ENCODE measurements around the gene OVCA2. TPM values are rescaled to one million over a fixed set of nuclear protein-coding genes. Genes with fewer than 3 reads are reported as not detected.

OVCA2 gene
- total RNA-seq, 1 experiment from 2014 or later: 24.6 TPM

GRCh38 chr17:2023256-2023655, 18.6 kb upstream of the OVCA2 start:
- Histone ChIP-seq H3K79me2 (ENCODE audit: insufficient read depth, low read length) (no peaks in the 10 kb centered on the region), H3K4me2 (ENCODE audit: insufficient read depth, insufficient read length, low read length) (no peak overlapping the region), H3T11ph (ENCODE audit: low read length) (no peak overlapping the region), H2AK5ac (ENCODE audit: insufficient read length, low read length) (no peak overlapping the region), H3K23me2 (ENCODE audit: insufficient read length, low read depth, low read length, poor library complexity, severe bottlenecking) (peaks cover 20% of the 10 kb centered on the region), H4K8ac (replicated peaks; ENCODE audit: insufficient read length, low read depth, low read length) (no peak overlapping the region), H3K27ac (ENCODE audit: insufficient read length, low read depth, low read length) (no peak overlapping the region), H4K20me1 (ENCODE audit: control insufficient read depth, insufficient read depth, insufficient read length) (no peaks in the 10 kb centered on the region), H3K9ac (ENCODE audit: extremely low read depth, insufficient read length, low read length) (no peak overlapping the region), H2BK20ac (ENCODE audit: low read depth, low read length, poor library complexity, severe bottlenecking) (no peak overlapping the region), H3K18ac (ENCODE audit: insufficient read length, low read depth, low read length) (peak overlapping the region; percentile 47), H4K91ac (ENCODE audit: insufficient read length, low read depth, low read length) (no peak overlapping the region), H2BK12ac (ENCODE audit: insufficient read length, low read depth, low read length) (no peak overlapping the region), H2BK120ac (ENCODE audit: low read depth, low read length, poor library complexity, severe bottlenecking) (no peak overlapping the region), H3K14ac (ENCODE audit: insufficient read depth, low read length) (peak overlapping the region; percentile 16; the same call in 1 of the 2 replicates), H3K56ac (ENCODE audit: insufficient read length, low read depth, low read length) (no peak overlapping the region), H4K5ac (ENCODE audit: insufficient read length, low read depth, low read length) (no peak overlapping the region), H3K4me1 (ENCODE audit: insufficient read depth, low read length) (no peaks in the 10 kb centered on the region), H3K9me3 (ENCODE audit: control insufficient read depth, low read depth, low read length) (no peaks in the 10 kb centered on the region), H3K79me1 (ENCODE audit: insufficient read depth, low read depth, low read length, poor library complexity, severe bottlenecking) (no peaks in the 10 kb centered on the region), H3K23ac (ENCODE audit: insufficient read length, low read depth, low read length) (no peak overlapping the region), H2BK5ac (ENCODE audit: insufficient read length, low read length) (no peak overlapping the region), H2AFZ (ENCODE audit: low read length) (no peak overlapping the region), H2BK15ac (ENCODE audit: low read depth, low read length) (no peak overlapping the region), H3K27me3 (ENCODE audit: insufficient read depth, low read length) (peaks cover 59% of the 10 kb centered on the region), H3K4ac (ENCODE audit: low read depth, low read length) (no peak overlapping the region)
- Mint-ChIP-seq H3K27ac (no peak overlapping the region), H3K27me3 (ENCODE audit: low read depth) (peaks cover 95% of the 10 kb centered on the region), H3K36me3 (ENCODE audit: insufficient read depth in 1 of 3, low read depth in 3 of 3) (no peaks in the 10 kb centered on the region; a peak in 1 of 7 replicates), H3K9me3 (peaks cover 5 to 6% of the 10 kb centered on the region in 2 experiments; a peak in 4 of 5 replicates), H3K4me1 (peaks cover 6 to 13% of the 10 kb centered on the region in 2 experiments), H3K4me3 (peak overlapping the region in 1 of 2 experiments; percentile 48; a peak in 1 of 5 replicates)
- DNase-seq: no peak
- TF ChIP-seq CTCF (conservative IDR thresholded peaks at IDR 0.05): no peak
- WGBS (ENCODE audit: extremely low coverage, insufficient read length, low lambda C conversion rate): no CpG with 5 or more reads among the region's 16 CpGs

Data from H9 (cell line).